HG03565 (cell line): Measurements from ENCODE around the gene ANO2.

Experiments used
- ATAC-seq: cut with Tn5 transposase; IDR thresholded peaks from one replicate; pipeline ENCODE4 v1.9.1; 2021; ENCODE audit warnings: mild to moderate bottlenecking, moderate library complexity; ENCODE audit not compliant: unreplicated experiment

ANO2 gene

DNA sequence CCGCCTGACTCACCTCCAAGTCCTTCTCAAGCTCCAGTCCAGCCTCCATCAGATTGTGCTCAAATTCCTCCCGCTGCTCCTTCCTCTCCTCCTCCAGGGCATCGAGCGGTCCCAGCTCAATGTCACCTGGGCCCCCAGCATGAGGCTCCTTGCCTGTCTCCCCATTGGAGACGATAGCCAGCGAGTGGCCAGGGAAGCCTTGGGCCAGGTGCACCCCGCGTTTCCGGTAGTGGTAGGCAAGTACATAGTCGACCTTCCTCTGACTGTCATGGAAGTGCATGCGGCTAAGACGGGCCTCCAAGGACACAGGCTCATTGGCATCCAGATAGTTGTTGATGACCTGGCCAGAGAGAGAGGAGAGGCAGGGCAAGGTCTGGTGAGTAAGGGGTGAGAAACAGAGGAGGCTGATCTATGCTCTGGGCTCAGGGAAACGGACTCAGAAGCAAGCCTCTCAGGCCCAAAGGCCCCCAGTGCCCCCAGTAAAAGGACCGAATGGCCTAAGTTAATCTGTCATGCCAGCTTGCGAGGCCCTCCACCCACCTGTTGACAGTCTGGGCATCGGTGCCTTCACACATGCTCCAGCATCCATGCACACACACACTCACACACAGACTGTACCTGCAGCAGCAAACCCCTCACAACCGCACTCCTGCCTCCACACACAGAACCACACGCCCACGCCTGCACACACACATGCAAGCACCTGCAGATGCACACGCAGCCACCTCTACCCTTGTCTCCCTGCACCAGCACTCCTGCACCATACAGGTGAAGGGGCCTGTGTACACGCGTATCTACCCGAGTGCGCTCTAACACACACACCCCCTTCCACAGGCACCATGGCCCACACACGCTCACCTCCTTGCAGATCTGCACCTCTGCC lies 23.8 kb downstream of the ANO2 start:
- no peak for ATAC-seq

DNA sequence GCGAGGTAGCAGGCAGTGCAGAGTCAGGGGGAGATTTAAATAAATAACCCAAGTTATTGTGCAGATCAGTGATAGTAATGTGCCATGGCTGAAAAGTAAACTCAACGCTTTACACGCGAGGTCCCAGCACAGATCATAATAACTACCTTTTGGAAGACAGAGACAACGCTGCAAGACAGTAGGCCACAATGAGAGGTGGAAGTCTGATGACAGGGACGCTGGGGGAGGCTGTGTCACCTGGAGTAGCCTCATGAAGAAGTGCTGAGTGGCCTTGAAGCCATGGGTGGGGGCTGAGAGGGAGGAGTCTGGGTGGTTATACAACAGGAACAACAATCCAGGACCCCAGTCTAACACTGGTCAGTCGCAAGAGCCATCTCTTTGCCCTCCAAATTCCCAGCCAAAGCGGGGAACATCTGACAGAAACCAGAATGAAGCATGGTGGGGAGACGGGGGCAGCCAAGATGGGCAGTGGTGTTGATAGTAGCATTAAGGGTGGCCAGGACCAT lies 28.2 kb downstream of the ANO2 start:
- ATAC-seq = no peak

DNA sequence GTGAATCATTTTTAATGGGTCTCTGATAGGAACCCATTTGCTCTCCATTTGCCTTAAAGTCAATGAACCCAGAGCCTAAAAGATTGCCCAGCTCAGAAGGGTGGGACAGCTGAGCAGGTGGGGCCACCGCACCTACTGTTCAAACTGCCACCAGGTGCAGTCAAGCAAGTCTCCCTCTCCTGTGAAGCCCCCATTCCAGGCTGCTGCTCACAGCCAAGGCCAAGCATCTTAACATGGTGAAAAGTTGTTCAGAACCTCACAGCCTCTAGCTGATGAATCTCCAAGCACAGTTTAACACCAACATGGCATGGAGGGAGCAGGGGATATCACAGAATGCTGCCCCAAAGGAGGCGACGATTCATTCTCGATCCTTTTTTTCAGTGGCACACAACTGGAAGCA lies 29.5 kb downstream of the ANO2 start:
- no peak for ATAC-seq

DNA sequence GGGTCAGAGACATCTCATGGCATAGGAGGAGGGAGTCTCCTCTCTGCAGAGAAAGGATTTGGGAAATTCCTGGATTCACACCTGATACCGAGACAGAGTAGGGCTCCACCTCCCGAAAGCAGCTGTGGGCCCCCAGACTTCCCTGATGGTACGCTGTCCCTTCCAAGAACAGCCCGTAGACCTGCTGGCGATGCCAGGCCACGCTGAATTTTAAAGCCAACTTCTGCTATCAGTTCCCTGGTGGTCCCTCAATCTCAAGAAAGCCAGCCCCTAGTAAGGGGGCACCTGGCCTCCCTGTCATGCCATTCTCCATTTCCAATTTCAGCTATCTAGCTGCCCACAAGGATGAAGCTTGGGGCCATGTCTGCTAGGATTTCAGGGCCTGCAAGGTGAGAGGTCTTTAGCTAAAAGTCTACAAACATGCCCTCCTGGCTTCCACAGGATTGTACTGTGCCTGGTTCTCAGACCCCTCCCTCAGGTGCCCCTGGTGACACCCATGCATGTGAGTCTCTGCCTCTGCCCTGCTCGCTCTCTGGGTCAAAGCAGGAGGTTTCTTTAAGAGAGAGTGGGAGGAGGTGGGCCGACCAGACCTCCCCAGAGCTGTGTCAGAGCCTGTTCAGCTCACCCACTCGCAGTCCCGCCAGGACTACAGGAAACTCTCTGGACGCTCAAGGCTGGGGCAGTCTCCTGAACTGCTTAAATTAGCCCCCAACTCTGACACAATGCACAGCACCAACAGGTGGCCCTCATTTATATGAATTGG lies 30.5 kb downstream of the ANO2 start:
- no peak for ATAC-seq

DNA sequence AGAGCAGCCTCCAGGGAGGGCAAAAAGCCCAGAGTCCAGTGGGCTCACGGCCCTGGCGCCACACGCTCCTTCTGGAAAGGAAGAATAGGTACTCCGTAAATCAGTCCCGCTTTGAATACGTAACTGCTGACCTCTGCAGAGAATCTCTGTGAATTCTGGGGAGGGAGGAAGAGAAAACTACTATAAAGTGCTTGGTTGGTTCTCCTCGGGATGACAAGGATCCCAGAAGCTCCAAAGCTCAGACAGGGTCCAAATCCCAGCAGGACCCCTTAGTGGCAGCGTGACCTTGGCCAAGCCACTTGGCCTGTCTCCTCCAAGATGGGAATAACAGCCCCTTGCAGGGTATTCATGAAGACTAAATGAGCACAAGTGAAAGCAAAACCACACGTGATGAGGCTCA lies 31.7 kb downstream of the ANO2 start:
- no peak for ATAC-seq

DNA sequence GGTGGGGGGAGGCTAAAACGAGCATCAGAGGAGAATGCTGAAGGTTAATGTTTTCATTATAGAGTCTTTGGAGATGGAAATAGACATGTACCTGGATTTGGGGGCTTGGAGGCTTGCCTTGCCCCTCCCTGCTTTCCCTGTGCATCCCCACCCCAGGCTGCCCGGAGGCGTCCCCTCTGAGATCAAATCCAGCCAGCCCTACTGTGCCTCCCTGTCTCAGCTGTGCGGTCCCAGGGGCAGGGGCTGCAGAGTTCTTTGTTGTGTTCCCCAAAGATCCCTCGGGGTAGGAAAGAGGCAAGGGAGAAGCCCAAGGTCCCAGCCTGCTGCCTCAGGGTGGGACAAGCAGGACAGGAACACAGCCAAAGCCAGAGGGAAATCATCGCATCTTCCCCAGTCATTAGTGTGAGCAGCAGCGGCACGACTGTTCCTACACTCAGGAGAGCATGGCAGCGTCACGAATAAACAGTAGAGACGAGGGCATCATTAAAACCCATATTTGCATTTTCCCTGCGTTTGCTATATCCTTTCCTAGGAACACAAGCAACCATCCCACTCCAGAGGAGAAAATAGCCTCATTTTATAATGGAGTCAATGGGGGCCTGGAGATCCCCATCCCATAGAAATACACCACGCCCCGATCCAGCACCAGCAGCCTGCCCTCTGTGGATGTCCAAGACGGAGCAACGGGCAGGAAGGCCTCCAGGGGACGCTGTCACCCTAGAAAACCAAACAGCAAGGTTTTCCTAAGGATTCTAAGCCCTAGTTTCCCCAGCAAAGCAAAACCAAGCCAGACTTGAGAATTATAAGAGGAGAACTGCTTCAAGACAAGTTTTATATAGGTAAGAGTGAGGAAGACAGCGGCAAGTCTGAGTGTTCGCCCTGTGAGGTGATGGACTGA lies 32.4 kb downstream of the ANO2 start:
- no peak for ATAC-seq

DNA sequence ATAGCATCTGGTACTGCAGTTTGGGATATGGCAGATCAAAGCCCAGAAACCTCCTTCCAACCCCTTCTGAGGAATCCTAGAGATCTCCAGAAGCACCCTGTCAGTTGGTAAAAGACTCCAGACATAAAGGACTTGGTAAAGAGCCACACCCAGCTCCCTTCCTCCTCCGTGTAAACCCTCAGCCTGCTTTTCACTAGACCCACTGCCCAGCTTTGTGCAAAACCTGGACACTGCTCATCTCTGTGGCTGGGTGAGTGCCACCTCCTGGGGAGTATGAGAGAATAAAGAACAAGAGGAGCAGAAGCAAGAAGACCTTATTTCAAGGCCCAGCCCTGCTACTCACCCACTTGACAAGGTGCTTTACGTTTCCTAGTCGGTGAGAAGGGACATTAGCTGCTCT lies 33.0 kb downstream of the ANO2 start:
- ATAC-seq = no peak

DNA sequence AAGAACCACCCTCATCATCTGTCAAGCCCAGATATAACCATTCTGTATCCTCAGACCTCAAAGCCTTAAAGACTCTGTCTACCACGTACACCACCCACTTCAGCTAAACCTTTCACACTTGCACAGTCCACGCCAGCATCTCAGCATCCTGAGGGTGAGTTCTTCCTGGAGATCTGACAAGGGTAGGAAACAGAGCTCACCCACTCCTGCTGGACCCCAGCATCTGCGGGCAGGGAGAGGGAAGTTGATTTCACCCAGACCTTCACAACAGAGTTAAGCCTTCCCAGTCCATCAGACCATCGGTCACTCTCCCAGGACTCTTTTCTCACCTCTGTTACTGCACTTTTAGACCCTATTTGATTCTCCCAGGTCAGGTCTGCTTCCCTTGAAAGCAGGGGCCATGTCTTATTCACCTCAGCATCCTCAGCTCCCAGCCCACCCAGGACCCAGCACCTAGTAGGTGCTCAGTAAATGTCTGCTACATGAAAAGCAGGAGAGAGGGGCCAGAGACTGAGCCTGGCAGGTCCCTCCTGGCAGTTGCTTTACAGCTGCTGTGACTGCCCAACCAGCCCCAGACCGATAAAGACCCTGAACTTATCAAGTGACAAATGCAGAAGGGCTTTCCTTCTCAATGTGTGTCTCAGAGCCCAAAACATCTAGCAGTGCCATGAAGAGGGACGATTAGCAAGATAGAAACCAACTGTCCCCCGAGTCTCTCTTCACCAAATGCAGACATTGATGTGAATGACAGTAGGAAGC lies 34.1 kb downstream of the ANO2 start:
- ATAC-seq = no peak

DNA sequence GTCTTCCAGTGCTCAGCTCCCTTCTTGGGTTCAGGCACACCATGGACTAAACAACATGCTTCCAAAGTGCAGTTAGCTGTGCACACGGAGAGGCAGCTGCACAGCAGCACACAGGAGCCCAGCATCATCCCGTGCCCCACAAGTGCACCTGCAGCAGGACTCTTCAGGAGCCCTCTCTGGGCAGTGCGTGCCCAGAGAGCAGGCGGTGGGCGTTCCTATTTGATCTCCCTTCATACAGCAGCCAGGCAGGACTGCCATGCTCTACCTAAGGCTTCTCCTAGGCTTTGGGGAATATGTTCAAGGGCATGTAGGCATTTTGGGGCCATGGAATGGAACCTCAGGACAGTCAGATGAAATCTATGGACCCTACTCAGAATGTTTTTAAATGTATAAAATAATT lies 35.5 kb downstream of the ANO2 start:
- no peak for ATAC-seq

DNA sequence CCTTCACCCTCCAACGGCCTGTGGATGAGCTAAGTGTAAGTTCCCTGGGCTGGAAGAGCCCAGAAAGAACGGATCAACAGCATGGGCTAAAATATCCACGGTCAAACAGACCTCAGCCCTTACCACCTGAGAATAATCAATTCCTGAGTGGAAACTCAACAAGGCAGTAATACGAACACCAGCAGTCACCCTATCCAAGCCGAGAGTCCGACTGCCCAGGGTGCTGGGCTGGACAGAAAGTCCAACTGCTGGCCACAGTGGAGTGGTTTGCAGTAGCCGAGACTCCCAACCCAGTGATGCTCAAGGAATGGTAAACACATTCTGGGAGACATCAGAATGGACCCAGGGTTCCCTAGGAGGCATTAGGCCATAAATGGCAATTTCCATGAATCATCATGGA lies 36.8 kb downstream of the ANO2 start:
- no peak for ATAC-seq

DNA sequence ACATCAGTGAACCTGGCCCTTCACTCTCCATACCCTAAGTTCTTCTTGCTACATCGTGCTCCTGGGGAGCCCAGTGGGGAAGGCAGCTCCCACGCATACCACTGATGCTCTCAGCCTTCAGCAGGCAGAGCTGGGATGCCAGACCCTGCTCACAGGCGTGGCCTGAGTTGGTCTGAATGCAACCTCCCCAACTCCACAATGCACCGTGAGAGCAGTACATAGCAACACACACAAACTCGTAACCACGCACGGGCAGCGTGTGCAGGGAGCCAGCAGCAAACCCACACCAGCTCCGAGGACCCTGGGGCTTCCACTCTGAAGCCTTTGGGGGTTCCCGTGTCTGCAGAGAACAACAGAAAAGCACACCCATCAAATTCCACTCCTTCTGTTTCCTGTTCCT lies 37.3 kb downstream of the ANO2 start:
- no peak for ATAC-seq

DNA sequence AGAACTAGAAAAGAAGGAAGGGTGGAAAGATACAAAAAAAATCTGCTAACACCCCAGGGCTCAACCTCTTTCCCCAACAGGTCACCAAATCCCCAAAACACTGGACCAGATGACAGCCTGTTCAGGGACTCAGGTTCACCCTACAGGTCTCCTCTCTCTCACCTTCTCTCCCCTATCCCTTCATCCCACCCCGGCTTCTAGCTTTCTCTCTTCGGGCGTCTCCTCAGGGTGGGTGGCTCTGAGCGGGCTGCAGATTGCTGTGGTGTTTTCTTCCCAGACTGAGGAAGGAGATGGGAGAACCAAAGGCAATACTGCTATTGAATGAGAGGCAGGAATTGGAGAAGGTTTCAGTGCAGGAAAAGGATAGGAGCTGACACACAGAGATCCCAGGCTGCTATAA lies 39.3 kb downstream of the ANO2 start:
- no peak for ATAC-seq

DNA sequence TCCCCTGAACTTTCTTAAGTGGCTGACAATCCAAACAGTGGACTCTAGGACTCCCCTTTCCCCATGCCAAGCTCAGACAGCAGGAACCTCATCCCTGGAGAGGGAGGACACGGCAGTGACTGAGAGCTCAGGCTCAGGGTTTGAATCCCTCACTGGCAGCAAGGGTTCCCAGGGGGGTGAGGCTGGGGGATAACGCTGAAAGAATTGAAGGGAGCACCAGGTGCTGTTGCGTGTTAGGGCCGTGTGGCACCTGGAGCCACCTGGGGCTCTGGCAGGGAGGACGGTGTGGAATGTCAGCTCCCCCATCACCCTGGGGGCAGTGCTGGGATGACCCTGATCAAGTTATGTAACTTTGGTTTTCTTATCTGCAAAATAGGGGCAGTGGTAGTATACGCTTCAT lies 40.1 kb downstream of the ANO2 start:
- no peak for ATAC-seq

DNA sequence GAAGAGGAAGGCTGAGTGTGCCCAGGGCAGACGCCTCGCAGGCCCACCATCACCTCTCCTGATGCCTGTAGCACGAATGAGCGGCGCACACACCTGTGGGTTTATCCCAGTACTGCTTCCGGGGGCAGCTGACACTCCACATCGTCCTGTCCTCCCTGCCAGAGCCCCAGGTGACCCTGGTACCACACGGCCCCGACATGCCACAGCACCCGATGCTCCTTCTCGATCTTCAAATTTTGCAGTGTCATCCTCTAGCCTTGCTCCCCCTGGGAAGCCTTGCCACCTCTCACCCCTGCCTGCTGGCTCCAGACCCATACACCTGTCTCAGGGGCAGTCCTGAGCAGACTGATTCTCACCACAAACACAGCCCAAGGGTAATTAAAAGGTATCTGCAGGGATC lies 40.6 kb downstream of the ANO2 start:
- ATAC-seq = no peak

DNA sequence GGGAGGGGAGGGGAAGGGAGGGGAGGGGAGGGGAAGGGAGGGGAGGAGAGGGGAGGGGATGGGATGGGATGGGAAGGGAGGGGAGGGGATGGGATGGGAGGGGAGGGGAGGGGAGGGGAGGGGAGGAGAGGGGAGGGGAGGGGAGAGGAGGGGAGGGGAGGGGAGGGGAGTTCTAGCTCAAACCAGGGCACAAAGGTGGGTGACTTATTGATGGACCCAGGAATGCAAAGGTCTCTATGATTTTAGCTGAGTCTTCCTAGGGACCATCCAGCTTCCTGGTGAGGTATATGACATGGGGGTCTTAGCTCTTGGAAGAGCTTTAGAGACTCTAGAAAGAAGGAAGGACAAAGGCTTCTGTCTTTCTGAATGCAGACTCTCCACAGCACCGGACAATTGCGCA lies 42.3 kb downstream of the ANO2 start:
- no peak for ATAC-seq

DNA sequence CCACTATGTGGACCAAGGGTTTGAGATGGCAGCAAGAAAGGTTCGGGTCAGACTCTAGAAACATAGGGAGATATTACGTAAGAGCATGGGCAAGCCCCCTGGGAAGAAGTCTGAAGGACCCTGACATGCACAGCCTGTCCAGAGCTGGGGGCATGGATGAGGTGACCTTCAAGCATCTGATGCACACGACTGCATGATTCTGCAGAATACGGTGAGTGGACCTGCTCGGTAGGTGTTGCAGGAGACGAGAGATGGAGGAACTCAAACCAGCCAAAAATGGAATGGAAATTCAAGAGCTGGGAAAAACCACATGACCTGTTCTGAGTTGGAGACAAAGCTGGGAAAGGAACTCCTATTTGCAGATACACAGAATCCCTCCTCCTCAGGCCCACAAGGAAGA lies 43.6 kb downstream of the ANO2 start:
- no peak for ATAC-seq

DNA sequence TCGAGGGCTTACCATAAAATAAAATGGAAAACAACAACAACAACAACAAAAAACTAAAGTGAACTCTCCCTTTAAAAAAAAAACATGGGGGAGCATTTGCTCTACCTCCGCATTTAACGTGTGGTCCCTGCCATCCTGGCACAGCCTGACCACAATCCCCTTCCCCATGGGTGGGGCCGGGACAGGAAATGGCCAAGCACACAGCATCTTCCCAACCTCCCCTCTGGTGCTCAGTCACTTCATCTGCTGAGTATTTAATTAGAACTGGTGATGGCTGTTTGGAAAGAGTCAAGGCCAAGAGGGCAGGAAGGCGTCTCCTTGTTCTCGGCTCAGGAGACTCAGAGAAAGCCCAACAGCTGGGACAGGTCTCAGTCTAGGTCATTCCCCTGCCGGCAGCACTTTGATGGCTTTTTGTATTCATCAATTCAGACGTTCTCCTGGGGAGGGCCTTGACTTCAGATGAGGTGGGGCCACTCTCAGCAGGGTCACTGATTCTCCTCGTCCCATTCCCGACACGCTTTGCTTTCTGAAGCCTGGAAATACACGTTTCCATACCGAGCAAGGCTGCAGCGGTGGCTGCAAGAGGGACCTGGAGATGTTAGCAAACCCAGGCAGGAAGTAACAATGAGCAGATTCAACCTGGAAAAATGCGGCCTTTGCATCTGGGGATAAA lies 44.4 kb downstream of the ANO2 start:
- ATAC-seq = no peak

DNA sequence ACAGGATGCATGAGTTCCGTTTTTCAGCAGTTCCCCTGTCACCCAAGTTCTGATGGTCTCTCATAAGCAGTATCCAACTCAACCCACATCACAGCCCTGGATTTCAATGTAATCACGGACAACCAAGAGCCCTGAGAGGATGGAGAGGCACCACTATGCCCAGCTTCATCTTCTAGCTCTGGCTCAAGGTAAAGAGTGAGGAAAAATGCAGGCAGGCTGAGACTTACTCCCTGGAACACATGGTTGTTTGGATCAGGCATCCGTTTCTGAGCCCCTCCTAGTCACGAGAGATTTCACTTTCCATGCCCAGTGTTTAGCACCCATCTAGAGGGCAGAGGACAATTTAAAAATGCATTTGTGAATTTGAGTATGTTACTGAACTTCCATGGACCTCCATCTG lies 45.0 kb downstream of the ANO2 start:
- ATAC-seq = no peak

DNA sequence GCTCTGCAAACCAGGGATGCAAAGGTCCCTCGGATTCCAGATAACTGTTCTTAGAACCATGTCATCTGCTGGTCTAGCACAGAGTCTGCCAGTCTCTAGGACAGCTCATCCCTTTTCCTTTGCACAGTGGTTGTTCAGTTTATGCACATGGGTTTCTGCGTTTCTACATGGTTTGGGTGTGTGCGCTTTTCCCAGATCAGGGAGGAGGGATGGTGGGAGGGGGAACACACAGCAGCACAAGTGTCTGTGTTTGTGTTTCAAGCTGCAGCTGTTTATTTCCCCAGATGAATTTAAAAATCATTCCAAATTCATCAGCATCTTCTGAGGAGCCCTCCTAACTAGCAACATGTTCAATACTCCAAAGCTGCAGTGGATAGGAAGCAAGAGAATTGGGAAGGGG lies 45.4 kb downstream of the ANO2 start:
- no peak for ATAC-seq

DNA sequence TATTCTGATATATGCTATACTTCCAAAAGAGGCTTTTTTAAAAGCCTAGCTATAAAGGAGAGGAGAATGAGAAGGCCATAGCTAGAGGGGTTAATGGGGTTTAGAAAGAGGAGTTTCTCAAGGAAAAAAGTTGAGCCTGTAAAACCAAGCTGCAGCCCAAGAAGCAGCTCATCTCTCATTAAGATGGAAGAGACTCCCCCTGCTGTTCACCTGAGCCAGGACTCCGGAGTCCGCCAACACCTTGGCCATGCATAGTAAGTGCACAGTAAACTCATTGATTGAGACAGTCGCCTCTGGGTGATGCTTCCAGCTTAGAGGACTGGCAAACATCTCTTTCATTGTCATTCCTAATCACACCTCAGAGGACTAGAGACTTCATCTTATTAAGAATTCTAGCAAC lies 46.2 kb downstream of the ANO2 start:
- no peak for ATAC-seq
